ENCODE results near the gene LGR6.
A peak's percentile ranks its signal among the peaks of the same experiment; 100 is the strongest.

The LGR6 gene

GRCh38 chr1:202283379-202283844 lies 89.8 kb downstream of the LGR6 start:
- Histone ChIP-seq H3K27ac (ENCODE audit: low read length) (no peak overlapping the region), H3K9me2 (replicated peaks; ENCODE audit: insufficient read depth, low read length) (no peaks in the 10 kb centered on the region), H3K4me1 (ENCODE audit: low read length) (peaks cover 16% of the 10 kb centered on the region), H3K36me3 (replicated peaks; ENCODE audit: insufficient read depth, low read length) (no peaks in the 10 kb centered on the region), H3K4me3 (ENCODE audit: low read length) (no peak overlapping the region), H3F3A (ENCODE audit: insufficient read depth, low read length) (peaks cover 11% of the 10 kb centered on the region; the same call in 1 of the 2 replicates), H3K4me2 (ENCODE audit: low read depth, low read length) (peak overlapping the region; percentile 40), H2AFZ (ENCODE audit: low read length) (peak overlapping the region; percentile 44), H3K27me3 (replicated peaks; ENCODE audit: insufficient read depth, low read length) (peaks cover 24% of the 10 kb centered on the region), H3K9ac (ENCODE audit: low read length) (no peak overlapping the region), H3K9me3 (replicated peaks; ENCODE audit: insufficient read depth, low read length) (no peaks in the 10 kb centered on the region), H4K20me1 (ENCODE audit: insufficient read depth, low read length) (no peaks in the 10 kb centered on the region), H3K79me2 (ENCODE audit: low read length) (no peaks in the 10 kb centered on the region)
- TF ChIP-seq CTCF (IDR thresholded peaks at IDR 0.05; ENCODE audit: low read length) (no peak), EZH2phosphoT487 (IDR thresholded peaks at IDR 0.05; ENCODE audit: low read length) (no peak), EZH2 (optimal IDR thresholded peaks at IDR 0.05; ENCODE audit: low read depth, low read length) (no peak)
- DNase-seq = peak; percentile 96

GRCh38 chr1:202283991-202284390 lies 90.4 kb downstream of the LGR6 start:
- H3K9me3 ChIP-seq (replicated peaks; ENCODE audit: insufficient read depth, low read length) = no peaks in the 10 kb centered on the region
- H3F3A ChIP-seq (ENCODE audit: insufficient read depth, low read length) = peaks cover 11% of the 10 kb centered on the region; the same call in 1 of the 2 replicates
- H4K20me1 ChIP-seq (ENCODE audit: insufficient read depth, low read length) = no peaks in the 10 kb centered on the region
- no peaks in the 10 kb centered on the region for H3K9me2 ChIP-seq (replicated peaks; ENCODE audit: insufficient read depth, low read length)
- no peaks in the 10 kb centered on the region for H3K79me2 ChIP-seq (ENCODE audit: low read length)
- H2AFZ ChIP-seq (ENCODE audit: low read length) = peak overlapping the region; percentile 44
- TF ChIP-seq CTCF (IDR thresholded peaks at IDR 0.05; ENCODE audit: low read length) (no peak), EZH2 (optimal IDR thresholded peaks at IDR 0.05; ENCODE audit: low read depth, low read length) (no peak), EZH2phosphoT487 (IDR thresholded peaks at IDR 0.05; ENCODE audit: low read length) (no peak)
- no peak overlapping the region for H3K9ac ChIP-seq (ENCODE audit: low read length)
- DNase-seq = no peak
- H3K36me3 ChIP-seq (replicated peaks; ENCODE audit: insufficient read depth, low read length) = no peaks in the 10 kb centered on the region
- H3K27me3 ChIP-seq (replicated peaks; ENCODE audit: insufficient read depth, low read length) = peaks cover 24% of the 10 kb centered on the region
- H3K4me2 ChIP-seq (ENCODE audit: low read depth, low read length) = peak overlapping the region; percentile 40
- no peak overlapping the region for H3K4me3 ChIP-seq (ENCODE audit: low read length)
- no peak overlapping the region for H3K27ac ChIP-seq (ENCODE audit: low read length)
- peaks cover 16% of the 10 kb centered on the region for H3K4me1 ChIP-seq (ENCODE audit: low read length)

GRCh38 chr1:202285908-202286307 lies 92.3 kb downstream of the LGR6 start:
- DNase-seq = no peak
- Histone ChIP-seq H3K36me3 (replicated peaks; ENCODE audit: insufficient read depth, low read length) (no peaks in the 10 kb centered on the region), H3K4me1 (ENCODE audit: low read length) (peaks cover 16% of the 10 kb centered on the region), H3K79me2 (ENCODE audit: low read length) (no peaks in the 10 kb centered on the region), H4K20me1 (ENCODE audit: insufficient read depth, low read length) (no peaks in the 10 kb centered on the region), H3K27ac (ENCODE audit: low read length) (no peak overlapping the region), H2AFZ (ENCODE audit: low read length) (no peak overlapping the region), H3K9me2 (replicated peaks; ENCODE audit: insufficient read depth, low read length) (no peaks in the 10 kb centered on the region), H3F3A (ENCODE audit: insufficient read depth, low read length) (peaks cover 11% of the 10 kb centered on the region; the same call in 1 of the 2 replicates), H3K4me2 (ENCODE audit: low read depth, low read length) (no peak overlapping the region), H3K9me3 (replicated peaks; ENCODE audit: insufficient read depth, low read length) (no peaks in the 10 kb centered on the region), H3K9ac (ENCODE audit: low read length) (no peak overlapping the region), H3K27me3 (replicated peaks; ENCODE audit: insufficient read depth, low read length) (peaks cover 16% of the 10 kb centered on the region; the same call in 1 of the 2 replicates), H3K4me3 (ENCODE audit: low read length) (no peak overlapping the region)
- TF ChIP-seq EZH2 (optimal IDR thresholded peaks at IDR 0.05; ENCODE audit: low read depth, low read length) = no peak
- no peak for TF ChIP-seq CTCF (IDR thresholded peaks at IDR 0.05; ENCODE audit: low read length)
- no peak for TF ChIP-seq EZH2phosphoT487 (IDR thresholded peaks at IDR 0.05; ENCODE audit: low read length)

Data from MM.1S (cell line).